Stomach (tissue), 4 donors: ENCODE results near the gene PFDN4.

Experiments used
- CTCF ChIP-seq, 7 experiments: fragments of 450-650 bp in 4 of 7; fragments of 200-600 bp in 3 of 7; sonication (generic) in 3 of 7; IDR thresholded peaks; one replicate each; pipeline ENCODE4 v1.5.1; 2016 to 2019; ENCODE audit warnings: antibody characterized with exemption in 7 of 7, control low read depth in 2 of 7, mild to moderate bottlenecking in 1 of 7
- POLR2AphosphoS5 ChIP-seq, 3 donors: sonication (generic); formaldehyde crosslinking; IDR thresholded peaks; one replicate each; pipeline ENCODE4 v1.6.1; 2016; ENCODE audit warnings: antibody characterized with exemption in 3 of 3

GRCh38 chr20:54234991-54235390, 27.1 kb downstream of the PFDN4 start:
- no peak for TF ChIP-seq CTCF (IDR thresholded peaks at IDR 0.05)
- TF ChIP-seq POLR2AphosphoS5 (IDR thresholded peaks at IDR 0.05): no peak
